ENCODE data around the gene FRMD4A. TPM values are rescaled to one million over a fixed set of nuclear protein-coding genes. Genes with fewer than 3 reads are reported as not detected.
"Not testable (repeated sequence)": the region's sequence is repeated elsewhere in the genome, so short reads cannot be mapped to it uniquely, and the experiment has no call there.

FRMD4A gene
- total RNA-seq, 1 donor from 2014 or later, result 23.0 TPM

DNA sequence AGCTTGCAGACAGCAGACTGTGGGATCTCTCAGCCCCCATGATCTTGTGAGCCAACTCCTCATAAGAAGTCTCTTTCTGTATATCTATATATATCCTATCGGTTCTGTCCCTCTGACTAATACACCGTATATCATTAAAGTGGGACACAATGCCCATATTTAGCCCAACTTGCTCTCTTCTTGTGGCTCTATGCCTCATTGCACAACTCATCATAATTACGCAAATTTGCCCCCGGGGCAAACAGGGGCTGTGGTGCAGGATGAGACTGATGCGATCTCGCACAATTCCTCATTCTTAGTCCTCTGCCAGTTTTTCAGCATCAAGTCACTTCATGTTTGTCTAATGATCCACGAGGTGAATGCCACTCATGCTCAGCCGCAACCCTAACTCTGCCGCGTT, 560.8 kb downstream of the FRMD4A start:
- DNase-seq (ENCODE audit: low read depth), result no peak

DNA sequence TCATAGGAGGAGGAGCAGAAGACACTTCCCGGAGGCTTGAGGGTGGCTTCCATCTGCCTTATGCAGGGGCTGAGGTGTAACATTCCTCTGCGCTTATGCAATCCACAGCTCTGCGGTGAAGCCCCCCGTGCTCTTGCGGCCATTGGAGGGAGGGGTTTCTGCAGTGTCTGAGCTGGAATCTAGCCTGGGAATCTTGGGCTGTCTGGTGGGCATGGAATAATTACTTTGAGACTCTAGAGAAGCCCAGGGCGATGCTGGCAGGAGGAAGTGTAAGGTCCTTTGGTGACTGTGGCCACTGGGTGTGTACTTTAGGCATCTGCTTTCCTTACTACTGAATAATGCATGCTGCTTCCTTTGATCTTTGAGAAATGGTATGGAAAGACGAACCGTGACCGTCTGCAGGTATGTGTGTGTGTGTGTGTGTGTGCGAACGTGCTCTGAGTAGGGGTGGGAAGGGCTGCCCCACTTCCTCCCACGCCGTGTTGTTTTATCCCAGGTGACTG, 563.0 kb downstream of the FRMD4A start:
- no peak for DNase-seq (ENCODE audit: low read depth)

DNA sequence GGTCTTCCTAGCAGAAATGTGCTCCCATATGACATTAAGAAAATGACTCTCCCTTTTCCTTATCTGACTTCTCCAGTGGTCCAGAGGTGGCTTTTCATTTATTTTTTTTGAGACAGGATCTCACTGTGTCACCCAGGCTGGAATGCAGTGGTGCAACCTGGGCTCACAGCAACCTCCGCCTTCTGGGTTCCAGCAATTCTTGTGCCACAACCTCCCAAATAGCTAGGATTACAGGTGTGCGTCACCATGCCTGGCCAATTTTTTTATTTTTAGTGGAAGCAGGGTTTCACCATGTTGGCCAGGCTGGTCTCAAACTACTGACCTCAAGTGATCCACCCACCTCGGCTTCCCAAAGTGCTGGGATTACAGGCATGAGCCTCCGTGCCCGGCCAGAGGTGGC, 563.6 kb downstream of the FRMD4A start:
- DNase-seq (ENCODE audit: low read depth), result not testable (repeated sequence)

DNA sequence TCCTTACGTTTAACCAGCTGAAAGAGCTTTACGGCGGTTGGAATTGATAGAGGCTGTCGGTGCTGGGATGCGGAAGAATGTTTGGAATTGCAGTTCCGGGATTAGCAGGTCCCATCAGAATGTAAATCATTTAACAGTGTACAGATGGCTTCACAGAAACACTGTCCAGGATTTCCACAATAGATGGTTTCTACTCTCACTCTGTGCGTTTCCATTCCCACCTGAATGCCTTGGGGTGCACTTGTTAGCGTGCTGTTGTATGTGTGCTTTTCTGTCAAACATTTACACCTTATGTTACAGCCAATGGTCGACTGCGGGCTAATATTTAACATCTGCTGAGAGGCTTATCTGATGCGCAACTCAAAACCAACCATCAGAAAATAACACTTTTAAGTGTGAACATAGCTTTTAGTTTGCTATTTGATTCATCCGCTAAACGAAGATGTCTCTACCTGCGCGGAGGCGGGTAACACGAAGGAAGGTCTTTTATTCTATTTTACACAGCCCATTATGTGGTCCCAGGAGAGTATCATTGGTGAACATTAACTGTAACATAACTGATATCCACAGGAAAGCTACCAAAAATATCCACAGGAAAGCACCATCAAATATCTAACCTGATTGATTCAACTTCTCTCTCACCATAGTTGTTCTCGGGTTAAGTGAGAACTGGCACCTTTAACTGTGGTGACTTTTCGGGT, 564.9 kb downstream of the FRMD4A start:
- DNase-seq (ENCODE audit: low read depth), result no peak

DNA sequence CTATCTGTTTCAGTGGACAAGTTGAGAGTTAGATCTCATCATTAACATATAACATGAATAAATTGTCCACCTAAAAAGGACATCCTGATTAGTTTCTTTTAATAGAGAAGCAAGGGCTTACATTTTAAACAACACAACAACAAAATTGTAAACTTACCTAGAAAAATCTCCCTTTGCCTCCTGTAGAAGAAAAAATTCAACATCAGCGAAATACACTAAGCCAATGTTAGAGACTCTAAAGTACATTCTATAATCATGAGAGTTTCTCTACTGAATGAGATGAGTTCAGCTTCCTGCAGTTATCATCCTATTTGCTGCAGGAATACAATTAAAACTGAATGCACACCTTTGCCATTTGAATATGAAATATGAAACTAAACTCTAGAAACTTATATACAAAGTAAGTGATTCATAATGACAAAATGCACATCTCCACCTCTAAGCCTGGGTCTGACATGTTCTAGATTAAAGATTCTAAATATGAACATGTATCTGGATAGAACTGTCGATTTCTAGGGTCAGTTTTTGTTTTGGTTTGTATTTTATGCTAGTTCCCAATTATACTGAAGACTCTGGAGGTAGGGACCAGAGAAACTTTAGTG, 569.1 kb downstream of the FRMD4A start:
- no peak for DNase-seq (ENCODE audit: low read depth)

DNA sequence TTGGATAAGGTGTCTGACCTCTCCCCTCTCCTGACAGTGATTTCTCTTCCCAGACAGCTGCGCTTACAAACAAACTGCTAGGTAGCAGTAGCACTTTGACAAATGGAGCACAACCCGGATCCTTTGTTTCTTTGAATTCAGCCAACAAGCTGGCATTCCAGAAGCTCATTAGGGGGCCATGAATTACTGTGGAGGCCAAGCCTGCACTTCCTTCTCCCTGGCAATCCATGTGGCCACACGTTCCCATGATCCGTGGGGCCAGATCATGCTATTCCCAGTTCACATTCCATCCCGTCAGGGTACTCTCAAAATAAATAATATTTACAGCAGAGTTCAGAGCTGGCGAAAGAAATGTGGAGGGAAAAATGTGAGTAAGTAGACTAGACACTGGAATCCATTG, 571.6 kb downstream of the FRMD4A start:
- no peak for DNase-seq (ENCODE audit: low read depth)

DNA sequence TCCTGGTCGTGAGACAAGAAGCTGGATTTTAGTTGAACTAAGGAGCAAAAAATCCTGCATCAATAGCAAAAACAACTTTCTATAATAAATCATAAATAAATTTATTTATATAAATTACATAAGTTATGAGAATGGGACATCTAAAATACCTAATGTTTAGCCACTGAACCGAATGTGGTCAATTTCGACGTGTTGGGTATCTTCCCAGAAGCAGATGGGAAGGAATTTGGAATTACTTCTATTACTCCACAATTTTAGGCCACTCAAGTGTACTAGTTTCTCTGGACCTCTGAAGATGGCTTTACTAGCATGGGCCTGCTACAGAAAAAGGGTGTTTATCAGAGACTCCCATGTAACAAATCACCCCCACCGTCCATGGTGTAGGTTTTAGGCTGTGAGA, 572.0 kb downstream of the FRMD4A start:
- DNase-seq (ENCODE audit: low read depth), result no peak

DNA sequence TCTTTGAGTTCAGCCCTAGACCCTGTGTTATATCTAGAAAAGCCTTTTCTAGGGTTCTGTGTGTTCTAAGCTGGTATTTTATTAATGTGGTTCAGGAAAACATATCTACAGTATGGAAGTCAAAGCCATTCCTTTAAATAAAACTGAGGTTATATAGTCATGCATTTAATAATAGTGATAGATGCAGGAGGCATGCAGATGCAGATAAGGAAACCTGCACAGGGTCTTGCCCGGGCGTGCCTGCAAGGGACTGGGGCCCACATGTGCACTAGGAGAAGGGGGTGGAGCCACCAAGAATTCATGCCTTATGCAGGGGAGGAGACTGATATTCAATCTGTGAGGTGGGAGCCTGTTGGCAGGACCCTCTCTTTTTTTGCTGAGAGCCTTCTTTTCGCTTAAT, 572.4 kb downstream of the FRMD4A start:
- peak; percentile 42 for DNase-seq (ENCODE audit: low read depth)

DNA sequence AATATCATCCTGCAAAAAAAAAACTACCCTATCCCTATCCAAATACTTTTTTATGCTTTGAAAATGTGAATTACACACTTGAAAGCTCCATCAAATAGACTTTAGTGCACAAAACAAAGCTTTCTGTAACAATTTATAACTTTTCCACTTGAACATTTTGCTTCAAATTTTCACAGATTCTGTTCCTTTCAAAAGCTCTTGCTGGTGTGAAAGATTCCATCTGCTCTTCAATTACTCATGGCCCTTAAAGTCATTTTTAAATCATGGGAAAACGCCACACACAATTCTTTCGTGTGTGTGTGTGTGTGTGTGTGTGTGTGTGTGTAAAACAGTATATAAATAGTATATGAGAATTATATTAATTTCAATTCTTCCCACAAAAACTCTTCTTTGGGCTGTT, 576.4 kb downstream of the FRMD4A start:
- no peak for DNase-seq (ENCODE audit: low read depth)

DNA sequence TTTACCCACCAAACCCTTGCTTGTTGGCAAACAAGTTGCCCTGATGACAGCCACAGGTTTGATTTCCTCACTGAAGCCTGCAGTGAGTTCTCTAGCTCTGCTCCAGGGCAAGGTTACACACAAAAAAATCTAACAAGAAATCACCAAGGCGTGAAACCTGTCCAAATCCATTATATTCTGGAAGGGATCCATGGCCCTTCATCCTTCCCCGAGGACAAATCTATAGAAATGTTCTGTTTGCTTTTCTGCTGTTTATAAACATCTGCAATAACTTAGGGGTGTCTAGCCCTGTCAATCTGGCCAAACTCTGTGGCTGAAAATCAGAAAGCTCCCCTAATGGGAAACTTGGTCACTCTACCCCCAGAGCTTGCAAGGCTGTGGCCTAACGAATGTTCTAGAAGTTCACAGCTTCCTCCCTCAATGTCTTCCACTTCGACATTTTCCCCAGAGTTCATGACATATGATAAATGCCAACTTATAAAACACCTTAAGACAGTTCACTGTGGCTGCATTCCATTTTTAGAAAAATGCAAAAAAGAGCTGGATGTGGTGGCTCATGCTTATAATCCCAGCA, 579.4 kb downstream of the FRMD4A start:
- no peak for DNase-seq (ENCODE audit: low read depth)

DNA sequence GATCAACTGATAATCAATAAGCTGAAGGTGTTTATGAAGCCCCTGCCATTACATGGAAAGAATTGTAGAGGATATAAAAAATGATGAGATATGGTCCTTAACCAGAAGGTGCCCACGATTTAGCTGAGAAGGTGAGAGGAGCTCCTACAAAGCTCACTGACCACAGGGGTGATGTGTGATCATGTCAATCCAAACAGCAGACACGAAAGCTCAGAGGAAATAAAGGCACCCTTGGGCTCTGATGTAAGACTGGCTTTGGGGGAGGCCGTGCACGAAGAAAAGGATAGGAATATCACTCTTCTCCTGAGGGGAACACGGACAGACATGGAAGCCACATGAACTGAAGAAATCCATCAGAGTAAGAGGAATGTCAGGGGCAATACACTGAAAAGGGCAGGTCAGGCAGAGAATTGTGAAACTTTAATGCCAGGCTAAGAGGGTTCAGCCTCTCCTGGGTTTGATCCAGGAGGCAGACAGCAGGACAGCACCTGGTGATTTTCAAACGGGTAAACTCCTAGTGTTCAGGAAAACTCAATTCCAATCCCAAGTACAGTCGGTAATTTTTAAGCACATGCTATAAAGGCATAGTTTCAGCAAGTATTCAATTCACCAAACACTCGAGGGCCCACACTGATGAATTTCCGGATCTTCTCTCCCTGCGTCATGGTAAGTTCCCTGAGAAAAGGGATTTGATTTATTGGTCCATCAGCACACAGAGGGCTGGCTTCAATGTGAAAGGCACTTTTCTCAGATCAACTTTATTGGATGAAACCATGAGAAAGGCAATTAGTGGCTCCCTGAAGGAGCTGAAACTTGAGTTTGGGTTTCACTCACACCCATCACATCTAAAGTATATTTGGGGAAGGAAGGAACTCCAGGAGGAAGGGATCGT, 580.2 kb downstream of the FRMD4A start:
- DNase-seq (ENCODE audit: low read depth), result no peak

DNA sequence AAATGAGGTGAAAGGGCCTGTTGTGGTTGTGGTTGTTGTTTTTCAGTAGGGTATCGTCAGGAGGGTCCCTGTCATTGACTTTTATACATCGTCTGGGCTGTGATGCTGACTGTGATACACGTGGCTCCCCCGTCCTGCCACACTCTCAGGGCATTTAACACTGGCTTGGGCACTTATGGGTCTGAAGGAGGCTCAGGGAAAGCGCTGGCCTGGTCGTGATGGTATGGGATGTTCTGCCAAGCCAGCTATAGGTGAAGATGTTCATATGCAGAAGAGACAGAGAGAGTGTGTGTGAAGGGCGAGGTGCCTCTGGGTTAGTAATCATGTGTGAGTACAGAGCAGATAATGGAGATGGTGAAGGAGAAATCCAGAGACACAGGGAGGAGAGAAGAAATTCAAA, 585.5 kb downstream of the FRMD4A start:
- DNase-seq (ENCODE audit: low read depth), result no peak

DNA sequence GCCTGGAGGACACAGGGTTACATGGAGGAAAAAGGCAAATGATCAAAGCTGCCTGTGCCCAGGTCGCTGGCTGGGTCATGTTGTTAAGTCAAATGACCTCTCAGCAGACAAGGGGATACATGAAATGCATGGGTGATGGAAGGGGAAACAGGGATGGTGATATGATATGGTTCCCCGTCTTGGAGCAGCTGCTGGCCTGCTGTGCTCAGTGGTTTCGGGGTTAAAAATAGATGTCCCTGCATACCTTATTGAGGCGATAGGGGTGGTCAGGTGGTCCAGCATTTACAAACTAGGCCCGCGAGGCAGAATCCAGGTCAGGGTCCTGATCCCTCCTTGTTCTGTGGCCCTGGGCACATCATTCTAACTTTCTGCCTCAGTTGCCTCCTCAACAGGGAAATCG, 586.8 kb downstream of the FRMD4A start:
- DNase-seq (ENCODE audit: low read depth), result peak; percentile 70

DNA sequence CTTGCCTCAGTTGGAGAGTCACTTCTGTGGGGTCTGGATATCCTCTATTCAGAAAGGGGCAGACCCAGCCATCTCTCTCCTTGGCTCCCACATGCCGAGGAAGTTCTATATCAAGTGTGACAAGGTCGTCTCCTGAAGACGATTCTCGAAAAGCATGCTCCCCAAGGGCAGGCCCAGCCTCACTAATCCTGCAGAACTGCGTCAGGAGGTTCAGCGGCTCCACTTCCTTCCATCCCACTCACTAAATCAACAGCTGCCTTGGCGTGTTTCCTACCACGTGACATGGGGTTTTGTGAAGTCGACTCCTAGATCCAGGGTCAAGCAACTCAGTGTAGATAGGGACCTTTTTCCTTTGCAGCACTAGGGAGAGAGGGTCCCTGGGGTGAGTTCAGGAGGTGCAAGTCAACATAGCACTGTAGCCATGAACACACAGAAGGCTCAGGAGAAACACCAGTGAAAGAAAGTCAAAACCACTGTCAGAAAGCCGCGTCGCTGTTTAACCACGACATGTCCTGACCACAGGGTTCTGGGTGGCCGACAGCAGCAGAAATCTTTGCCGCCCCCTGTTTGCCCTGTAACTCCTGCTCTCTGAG, 587.5 kb downstream of the FRMD4A start:
- DNase-seq (ENCODE audit: low read depth), result peak; percentile 92

DNA sequence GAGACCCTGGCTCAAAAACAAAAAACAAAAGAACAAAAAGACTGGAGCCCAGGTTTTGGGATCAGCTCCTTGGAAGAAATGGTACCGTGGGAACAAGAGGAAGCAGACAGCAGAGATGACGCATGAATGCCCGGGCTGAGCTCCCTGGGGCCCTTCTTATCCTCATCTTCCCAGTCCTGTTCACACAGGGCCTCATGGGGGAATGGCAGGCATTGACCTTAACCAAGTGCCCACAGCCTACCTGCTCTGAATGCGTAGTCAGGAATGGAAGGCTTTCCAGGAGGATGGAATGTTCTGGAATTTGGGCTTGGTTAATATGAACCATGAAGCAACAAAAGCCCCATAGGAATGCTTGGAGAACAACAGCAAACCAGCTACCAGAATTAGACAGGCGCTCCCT, 589.3 kb downstream of the FRMD4A start:
- no peak for DNase-seq (ENCODE audit: low read depth)

DNA sequence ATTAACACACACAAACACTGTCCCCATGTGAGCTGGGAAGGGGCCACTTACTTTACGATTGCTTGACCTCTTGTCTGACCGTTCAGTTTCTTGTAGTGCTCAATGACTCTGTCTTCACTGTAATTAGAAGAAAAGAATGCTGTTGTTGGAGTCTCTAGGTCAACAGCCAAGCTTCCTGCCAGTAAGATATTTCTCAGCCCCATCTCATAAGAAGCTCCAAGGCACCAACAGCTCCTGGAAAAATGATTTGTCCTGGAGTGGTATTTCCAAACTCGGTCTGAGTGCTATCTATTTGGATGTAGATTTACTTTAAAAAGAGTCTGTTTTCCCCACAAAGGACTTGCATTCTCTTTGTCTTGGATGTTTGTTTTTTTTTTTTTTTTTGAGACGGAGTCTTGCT, 590.3 kb downstream of the FRMD4A start:
- no peak for DNase-seq (ENCODE audit: low read depth)

DNA sequence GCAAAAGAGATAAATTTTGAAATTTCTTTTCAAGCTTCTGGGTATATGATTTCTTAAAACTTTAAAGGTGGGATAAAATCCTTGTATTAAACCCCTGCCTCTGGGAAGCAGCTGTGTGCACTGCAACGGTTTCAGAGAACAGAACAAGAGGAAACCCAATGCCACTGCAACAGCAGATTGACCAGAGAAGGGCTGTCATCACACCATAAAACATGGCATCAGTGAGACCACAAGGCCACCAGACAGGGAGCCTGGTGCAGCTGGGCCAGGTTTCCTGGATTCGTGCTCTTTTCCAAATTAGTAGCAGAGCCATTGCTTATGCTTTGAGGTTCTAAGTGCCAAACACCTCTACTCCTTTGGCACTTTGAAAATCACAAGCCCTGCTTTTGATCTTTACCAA, 591.5 kb downstream of the FRMD4A start:
- peak; percentile 85 for DNase-seq (ENCODE audit: low read depth)

DNA sequence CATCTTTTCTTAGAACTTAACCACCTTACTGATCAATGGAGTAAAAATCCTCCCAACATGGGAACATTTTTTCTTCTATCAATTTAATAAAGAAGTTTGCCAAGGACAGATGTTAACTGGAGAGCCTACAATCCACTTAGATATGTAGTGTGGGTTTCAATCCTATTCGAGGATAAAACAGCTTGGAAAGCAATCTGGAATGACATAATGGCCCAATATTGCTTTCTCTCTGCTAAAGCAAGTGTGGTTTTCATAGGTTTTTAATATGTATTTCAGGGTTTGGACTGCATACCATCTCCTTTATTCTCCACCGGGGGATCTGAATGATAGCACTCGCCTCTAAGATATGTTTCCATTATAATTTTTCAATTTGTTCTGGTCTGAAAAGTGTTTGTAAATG, 594.2 kb downstream of the FRMD4A start:
- no peak for DNase-seq (ENCODE audit: low read depth)

DNA sequence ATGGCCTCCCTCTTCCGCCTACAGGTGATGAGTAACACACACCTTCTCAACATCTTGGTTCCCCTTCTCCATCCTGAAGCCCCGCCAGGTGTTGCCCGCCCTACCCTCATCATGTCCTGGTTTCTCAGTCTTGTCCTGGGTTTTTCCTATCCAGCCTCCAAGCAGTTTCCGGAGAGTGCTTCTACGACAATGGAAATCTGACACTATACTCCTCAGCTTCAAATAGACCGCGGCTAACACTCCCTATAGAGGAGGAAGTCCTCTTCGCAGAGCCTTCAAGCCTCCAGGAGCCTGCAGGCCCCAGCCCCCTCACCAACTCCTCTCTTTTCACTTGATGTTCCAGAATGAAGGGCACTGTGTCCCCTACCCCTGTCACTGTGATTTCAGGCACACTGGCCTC, 596.6 kb downstream of the FRMD4A start:
- no peak for DNase-seq (ENCODE audit: low read depth)

DNA sequence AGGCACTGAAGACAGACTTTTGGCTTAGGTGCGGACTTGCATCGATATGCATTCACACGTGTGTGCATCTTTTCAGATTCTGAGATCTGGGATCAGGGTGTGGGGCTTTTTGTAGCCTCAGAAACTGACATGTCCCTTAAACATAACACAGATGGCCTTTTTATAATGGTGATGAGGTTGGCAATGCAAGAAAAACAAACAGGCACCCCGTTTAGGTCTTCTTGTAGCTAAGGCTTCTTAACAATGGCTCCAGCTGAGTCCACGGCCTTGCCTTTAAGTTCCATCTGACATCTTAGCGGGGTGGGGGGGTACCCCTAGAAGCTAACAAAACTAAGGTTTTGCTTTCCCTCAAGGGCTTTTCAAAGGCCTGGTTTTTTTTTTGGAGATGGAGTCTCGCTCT, 597.7 kb downstream of the FRMD4A start:
- DNase-seq (ENCODE audit: low read depth), result no peak

DNA sequence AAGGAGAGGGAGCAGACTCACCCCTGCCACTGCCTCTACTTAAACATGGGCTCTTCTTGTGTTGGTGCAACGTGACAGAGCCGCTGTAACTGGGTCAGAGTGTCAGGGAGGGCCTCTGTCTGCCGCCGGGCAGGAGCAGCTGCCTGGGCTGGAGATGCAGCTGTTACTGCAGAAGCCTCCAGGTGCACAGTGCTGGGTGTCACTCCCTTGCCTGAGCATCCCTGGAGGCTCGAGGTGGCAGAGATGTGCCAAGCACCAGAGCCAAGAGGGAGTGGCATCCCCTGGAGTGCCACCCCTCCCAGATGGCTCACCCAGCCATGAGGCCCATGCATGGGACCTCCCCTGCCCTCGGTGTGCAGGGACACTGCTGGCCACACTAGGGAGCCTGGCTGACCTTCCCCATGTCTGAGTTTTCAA, 598.3 kb downstream of the FRMD4A start:
- peak; percentile 8 for DNase-seq (ENCODE audit: low read depth)
